IPS DF 19.7 (cell line): Measurements from ENCODE around the gene RIPK3.
"Not testable (repeated sequence)": the region's sequence is repeated elsewhere in the genome, so short reads cannot be mapped to it uniquely, and the experiment has no call there.

Source experiments
- DNase-seq: peaks from one replicate; pipeline ENCODE4 v3.0.0-alpha.2; 2013; ENCODE audit warnings: low read depth, low spot score

Gene RIPK3

DNA sequence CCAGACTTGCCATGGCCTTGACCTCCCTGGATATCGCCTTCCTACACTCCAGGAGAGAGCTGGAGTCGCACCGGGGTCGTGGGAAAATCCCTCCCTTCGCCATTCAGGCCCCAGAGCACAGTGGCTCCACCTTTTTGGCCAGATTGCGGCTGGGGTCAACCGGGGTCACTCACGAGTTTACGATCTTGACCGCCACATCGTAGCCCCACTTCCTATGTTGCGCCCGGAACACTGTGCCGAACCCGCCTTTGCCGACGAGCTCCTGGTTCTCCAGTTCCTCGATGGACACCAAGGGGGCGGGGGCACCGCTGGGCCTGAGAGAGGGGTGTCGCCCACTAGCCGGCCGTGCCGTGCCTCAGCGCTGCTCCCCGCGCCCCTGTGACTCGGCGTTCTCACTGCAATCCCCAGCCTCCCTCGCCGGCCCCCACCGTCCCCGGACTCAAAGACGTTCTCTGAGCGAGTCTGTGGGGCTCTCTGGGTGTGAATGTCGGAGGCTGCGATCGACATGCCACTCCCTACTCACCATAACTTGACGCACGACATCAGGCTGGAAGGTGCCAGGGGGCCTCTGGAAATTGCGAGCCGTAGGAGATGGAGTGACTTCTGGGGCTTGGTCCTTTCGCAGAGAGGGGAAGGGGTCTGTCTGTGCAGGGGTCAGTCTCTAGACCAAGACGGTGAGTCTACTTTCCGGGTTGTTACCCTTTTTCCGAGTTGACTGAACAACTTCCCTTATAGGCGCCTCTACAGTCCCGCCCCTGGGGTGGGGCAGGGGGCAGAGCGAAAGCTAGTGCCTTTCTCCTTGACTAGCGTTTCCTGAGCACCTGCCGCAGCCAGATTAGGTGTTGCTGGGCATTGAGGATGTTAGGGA lies at the start of gene RIPK3:
Gene RIPK3 (minus strand): TSS at position 708 of the 868 bp plus-strand sequence. CDS start 165 bp downstream, at position 543.
- DNase-seq, result no peak

DNA sequence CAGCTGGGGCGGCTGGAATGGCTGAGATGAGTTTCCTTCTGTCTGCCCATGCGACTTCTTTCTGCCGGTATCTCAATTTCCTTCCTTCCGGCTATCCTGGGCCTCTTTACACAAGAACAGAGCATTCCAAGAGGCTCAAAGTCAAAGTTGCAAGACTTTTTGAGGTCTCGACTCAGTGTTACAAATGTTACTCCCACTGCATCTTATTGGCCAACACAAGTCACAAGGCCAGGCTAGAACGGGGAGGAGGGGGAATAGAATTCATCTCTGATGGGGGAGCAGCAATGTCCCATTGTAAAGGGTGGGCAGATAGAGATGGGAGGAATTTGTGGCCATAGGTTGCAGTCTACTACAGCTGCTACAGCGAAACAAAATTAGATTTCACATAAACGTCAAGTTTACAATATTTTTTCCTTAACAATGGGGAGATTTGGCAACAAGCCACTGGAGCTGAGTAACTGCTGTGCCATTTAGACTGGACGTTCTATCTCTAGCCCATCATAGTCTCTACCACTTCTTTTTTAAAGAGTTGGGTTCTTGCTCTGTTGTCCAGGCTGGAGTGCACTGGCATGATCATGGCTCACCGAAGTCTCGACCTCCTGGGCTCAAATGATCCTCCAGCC lies 49.5 kb upstream of the RIPK3 start:
- DNase-seq, result no peak

DNA sequence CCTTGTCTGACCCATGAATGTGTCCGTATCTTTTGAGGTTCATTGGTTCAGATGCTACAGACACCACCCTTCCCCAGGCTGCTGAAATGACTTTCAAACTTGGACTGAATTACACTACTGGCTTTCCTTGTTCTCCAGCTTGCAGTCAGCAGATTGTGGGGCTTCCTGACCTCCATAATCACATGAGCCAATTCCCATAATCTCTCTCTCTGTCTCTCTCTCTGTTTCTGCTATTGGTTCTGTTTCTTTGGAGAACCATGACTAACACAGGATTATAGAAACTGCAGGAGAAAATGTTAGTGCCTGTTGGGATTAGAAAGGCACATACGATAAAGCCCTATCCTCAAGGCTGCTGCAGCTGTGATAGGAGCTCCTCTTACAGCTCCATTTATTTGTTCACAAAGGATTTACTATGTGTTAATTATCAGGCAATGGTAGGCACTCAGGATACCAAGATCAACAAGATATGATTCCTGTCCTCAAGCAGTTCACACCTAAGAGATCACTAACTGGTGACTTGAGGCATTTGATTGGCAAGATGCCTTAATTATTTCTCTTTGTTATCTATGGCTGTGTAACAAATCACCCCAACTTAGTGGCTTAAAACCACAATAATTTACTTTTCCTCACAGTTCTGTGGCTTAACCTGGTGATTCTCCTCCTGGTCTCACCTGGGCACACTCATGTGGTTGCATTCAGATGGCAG lies 48.8 kb upstream of the RIPK3 start:
- DNase-seq, result no peak

GRCh38 chr14:24387579-24387978 lies 47.8 kb upstream of the RIPK3 start:
- not testable (repeated sequence) for DNase-seq

DNA sequence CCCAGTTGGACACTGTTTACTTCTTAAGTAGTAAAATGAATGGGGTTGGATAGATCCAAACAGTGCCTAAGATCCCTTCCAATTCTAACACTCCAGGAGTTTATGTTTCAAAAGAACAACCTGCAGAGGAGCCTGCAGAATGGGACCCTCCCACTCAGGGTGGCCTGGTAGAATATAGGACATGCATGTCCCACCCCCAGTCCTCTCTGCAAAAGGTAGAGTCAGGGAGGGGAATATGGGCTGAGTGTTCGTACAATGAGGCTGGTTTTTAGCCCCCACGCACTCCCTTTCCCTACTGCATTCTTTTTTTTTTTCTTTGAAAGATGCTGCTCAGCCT lies 47.2 kb upstream of the RIPK3 start:
- no peak for DNase-seq

DNA sequence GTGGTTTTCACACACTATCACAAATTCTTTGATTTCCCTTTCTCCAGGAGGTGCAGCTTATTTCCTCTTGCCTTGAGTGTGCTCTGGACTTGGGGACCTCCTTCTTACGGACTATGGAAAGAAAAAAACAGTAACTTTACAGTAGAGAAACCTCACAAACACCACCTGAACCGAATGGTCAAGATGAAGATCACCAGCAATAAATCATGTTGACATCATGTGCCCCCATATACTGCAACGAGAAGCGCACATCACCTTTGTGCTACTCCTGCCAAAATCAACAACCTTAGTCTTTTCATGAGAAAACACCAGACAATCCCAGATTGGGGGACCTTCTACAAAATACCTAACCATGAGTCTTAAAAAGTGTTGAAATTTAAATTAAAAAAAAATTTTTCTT lies 45.7 kb upstream of the RIPK3 start:
- no peak for DNase-seq

GRCh38 chr14:24384169-24384568 lies 44.4 kb upstream of the RIPK3 start:
- no peak for DNase-seq

DNA sequence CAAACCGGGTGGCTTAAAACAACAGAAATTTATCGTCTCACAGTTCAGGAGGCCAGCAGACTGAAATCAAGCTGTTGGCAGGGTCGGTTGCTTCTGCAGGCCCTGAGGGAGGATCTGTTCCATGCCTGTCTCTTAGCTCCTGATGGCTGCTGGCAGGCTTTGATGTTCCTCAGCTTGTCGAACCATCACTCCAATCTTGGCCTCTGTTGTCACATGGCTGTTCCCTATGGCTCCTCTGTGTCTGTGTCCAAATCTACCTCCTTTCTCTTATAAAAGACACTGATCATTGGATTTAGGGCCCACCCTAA lies 42.2 kb upstream of the RIPK3 start:
- no peak for DNase-seq

DNA sequence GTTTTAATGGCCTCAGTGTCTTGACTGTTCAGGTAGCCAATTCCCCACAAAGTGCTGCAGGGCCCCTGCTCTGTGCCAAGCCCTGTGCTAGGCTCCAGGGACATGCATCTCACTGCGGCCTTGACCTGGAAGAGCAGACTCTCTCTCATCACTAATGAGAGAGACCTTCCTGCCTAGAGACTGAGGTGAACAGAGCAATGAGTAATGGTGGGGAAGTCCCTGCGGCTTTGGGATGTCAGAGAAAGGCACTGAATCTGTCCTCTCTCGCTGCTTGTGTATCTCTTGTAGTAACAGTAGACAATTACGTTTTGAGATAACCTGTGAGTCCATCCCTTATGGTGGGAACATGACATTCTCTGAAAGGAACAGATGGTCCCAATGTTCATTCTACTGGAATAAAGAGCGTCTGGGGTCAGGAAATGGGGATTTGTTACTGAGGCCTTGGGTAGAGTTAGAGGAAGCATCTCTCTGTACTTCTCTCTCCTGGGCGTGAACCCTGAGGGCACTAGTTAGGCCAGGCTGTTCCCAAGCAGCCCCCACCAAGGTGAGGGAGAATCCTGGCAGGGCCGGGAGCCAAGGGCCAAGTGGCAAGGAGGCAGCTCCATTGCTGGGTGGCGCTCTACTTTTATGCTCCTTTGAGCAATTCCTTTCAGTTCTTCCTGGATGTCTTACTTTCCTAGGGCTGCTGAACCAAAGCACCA lies 41.7 kb upstream of the RIPK3 start:
- DNase-seq, result no peak

DNA sequence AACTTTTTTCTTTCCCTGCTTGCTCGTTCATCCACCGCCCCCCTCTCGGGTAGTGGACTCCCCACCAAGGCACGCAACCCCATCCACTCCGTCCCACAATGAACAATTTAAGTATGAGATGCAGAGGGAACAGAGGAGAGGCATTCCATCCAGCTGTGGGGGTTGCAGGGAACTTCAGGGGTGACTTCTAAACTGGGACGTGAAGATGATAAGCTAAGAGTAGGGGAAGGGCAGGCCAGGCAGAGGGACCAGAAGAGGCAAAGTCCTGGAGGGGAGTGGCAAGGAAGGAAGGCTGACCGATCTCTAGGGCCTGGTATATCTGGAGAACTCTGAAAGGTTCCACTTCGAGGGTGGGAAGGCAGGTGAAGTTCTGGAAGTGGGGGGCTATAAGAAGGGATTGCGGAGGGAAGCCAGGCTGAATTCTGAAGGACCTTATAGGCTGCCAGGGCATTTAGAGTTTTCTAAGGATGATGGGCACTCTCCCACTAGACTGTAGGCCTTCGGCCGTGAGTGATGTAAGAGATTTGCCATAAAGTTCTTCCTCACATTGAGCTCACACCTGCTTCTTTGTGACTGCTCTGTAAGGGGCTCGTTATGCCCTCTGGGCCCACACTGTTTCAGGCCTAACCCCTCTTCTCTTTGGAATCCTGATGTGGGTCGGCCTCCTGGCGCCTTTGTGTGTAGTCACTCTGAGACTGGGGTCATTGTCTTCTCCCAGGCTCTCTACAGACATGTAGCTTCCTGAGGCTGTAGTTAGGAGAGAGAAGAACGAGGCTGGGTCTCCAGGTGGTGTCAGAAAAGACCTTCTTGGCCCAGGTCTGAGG lies 40.3 kb upstream of the RIPK3 start:
- DNase-seq, result no peak

- no peak for DNase-seq
These were observed 39.5 kb upstream of the RIPK3 start for GRCh38 chr14:24378981-24379906.

- DNase-seq, result no peak
These were observed 38.5 kb upstream of the RIPK3 start for GRCh38 chr14:24378327-24378726.

DNA sequence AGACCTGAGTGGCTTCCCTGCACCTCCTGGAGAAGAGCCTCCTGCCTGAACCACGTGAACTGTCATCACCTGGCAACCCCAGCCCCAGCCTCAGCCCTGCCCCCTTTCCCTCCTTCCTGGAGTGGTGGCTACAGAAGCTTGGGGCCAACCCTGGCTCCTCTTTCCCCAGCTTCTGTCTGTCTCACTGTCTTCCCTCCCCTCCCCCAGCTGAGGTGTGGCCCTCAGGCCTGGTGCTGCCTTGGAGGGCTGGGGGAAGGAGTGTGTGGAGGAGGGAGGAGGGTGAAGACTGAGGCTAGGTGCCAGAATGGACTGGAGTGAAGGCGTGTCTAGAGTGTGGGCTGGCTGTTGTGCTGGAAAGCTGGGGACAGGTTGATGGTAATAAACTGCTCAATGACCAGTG lies 37.9 kb upstream of the RIPK3 start:
- no peak for DNase-seq

GRCh38 chr14:24377126-24377525 lies 37.3 kb upstream of the RIPK3 start:
- no peak for DNase-seq

DNA sequence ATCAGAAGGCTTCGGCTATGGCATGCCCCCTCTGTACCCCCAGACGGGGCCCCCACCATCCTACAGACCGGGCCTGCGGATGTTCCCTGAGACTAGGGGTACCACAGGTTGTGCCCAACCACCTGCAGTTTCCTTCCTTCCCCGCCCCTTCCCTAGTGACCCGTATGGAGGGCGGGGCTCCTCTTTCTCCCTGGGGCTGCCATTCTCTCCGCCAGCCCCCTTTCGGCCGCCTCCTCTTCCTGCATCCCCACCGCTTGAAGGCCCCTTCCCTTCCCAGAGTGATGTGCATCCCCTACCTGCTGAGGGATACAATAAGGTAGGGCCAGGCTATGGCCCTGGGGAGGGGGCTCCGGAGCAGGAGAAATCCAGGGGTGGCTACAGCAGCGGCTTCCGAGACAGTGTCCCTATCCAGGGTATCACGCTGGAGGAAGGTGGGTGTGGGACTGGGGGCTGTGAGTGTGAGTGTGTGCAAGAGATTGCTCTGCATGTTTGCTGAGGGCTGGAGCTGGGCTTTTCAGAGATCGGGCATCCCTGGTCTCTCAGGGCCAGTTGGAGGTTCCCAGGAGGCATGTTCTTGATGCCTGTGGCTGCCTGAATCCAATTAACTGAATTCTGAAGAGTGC lies 36.8 kb upstream of the RIPK3 start:
- no peak for DNase-seq

- no peak for DNase-seq
These were observed 33.1 kb upstream of the RIPK3 start for GRCh38 chr14:24372701-24373416.

DNA sequence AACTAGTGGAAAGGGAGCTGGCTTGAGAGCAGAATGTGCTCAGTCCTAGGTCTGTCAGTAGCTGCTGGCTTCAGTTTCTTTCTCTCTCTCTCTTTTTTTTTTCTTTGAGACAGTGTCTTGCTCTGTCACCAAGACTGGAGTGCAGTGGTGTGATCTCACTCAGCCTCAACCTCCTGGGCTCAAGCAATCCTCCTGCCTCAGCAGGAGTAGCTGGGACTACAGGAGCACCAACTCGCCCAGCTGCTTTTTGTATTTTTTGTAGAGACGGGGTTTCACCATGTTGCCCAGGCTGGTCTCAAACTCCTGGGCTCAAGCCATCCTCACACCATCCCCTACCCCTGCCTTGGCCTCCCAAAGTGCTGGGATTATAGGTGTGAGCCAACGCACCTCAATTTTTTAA lies 31.8 kb upstream of the RIPK3 start:
- not testable (repeated sequence) for DNase-seq

DNA sequence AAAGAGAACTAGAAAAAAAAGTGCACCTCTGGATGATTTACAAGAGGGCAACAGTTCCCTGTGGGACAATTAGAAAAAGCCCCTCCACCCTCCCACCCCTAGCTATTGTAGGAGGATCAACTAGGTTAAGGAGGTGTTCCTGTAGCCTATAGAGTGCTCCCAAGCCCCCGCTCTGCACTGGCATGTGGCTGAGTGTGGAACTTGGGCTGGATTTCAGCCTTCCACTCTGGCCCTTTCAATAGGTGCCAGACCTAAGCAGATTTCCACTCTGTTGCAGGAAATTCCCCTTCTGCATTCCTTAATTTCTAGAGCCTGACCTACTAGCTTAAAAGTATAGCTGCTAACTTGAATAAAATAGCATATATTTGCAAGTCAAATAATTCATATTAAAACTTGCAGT lies 31.0 kb upstream of the RIPK3 start:
- no peak for DNase-seq
